Astrocyte of the spinal cord (primary cell): ENCODE measurements around the gene FAM234B.

ENCODE experiments used
- DNase-seq: peaks from one replicate; pipeline ENCODE4 v3.0.0; 2011; ENCODE audit warnings: low read depth, low spot score
- H3K4me3 ChIP-seq: 2 replicates; pipeline ENCODE4 v1.5.1; 2011; ENCODE audit warnings: low read depth, mild to moderate bottlenecking, low read length, moderate library complexity
- CTCF ChIP-seq: IDR thresholded peaks from 2 replicates; pipeline ENCODE4 v1.5.1; 2012; ENCODE audit warnings: low read depth, mild to moderate bottlenecking, low read length, inconsistent platforms
- in situ Hi-C: cut with HindIII; loops from 2 replicates; pipeline ENCODE4 v1.10.0; 2017; ENCODE audit warnings: low sequenced_read_pairs

Gene FAM234B

DNA sequence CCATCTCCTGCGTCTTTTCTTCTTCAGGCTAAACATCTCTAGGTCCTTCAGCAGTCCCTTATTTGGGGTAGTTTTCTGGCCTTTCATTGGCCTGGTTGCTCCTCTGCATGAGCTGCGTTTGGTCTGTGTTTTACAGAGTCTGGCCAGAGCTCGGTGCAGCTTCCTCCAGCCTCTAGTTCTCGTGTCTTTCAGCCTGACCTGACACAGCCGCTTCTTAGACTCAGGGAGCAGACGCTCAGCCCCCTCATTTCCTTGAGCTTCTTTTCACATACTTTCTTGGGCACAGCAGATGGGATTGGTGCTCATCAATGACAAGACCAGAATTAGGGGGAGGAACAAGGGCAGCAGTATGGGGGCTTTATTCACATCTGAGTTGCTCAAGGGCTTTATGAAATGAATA lies 72.8 kb downstream of the FAM234B start:
- no peak for TF ChIP-seq CTCF
- in situ Hi-C loops, result no loop called here
- no peak overlapping the region for H3K4me3 ChIP-seq
- DNase-seq, result no peak

DNA sequence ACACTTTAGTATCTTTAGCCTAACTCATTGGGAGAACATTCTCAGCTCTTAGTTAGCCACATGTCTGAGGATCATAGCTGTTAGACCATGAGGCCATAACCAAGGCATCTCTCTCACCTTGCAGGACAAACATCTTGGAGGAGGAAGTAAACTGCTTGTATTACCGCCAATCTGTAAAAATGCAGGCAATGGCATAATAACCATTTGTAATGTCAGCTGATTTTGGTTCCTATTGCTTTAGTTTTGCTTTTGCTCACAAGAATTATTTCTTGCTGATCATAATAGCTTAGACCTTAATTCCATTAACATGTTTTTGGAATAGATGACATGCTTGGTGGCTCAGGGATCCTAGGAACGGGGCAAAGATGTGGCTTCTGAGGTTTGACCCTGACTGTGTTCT lies 75.6 kb downstream of the FAM234B start:
- in situ Hi-C loops, result no loop called here
- DNase-seq, result no peak
- no peak overlapping the region for H3K4me3 ChIP-seq
- no peak for TF ChIP-seq CTCF

- H3K4me3 ChIP-seq, result no peak overlapping the region
- no peak for DNase-seq
- TF ChIP-seq CTCF, result no peak
- in situ Hi-C loops, result no loop called here
Observed at GRCh38 chr12:13120413-13120812, 76.2 kb downstream of the FAM234B start.

DNA sequence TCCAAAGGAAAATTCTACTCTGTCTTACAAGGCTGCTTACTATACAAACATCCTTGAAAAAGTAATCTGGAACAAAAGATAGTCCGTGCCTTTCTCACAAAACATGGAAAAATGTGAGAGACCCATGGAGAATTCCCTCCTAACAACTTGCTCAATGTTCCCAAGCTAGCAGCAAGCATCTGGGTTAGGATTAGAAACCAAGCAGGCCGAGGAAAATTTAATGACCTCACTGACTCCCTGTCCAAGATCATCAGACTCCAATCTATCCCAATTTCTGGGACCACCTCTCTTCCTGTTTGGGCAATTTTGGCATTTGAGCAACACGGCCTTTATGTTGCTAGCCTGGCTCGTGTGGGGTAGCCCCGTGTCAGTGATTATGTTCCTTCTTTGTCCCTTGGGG lies 77.4 kb downstream of the FAM234B start:
- TF ChIP-seq CTCF, result no peak
- no peak for DNase-seq
- H3K4me3 ChIP-seq, result no peak overlapping the region
- in situ Hi-C loops, result no loop called here

- no peak for DNase-seq
- in situ Hi-C loops, result no loop called here
- no peak for TF ChIP-seq CTCF
- no peak overlapping the region for H3K4me3 ChIP-seq
Observed at GRCh38 chr12:13124656-13125505, 80.7 kb downstream of the FAM234B start.

DNA sequence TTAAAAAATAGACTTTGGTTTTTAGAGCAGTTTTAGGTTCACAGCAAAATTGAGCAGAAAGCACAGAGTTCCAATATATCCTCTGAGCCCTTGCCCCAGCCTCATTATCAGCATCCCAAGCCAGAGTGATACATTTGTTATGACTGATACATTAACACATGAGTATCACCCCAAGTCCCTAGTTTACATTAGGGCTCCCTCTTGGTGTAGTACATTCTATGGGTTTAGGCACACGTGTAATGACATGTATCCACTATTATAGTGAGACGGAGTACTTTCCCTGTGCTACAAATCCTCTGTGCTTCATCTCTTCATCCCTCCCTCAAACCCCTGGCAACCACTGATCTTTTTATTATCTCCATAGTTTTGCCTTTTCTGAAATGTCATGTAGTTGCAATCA lies 81.8 kb downstream of the FAM234B start:
- in situ Hi-C loops, result no loop called here
- no peak for TF ChIP-seq CTCF
- DNase-seq, result no peak
- H3K4me3 ChIP-seq, result no peak overlapping the region
